T follicular helper cell (primary cell): ENCODE results near the gene NXT1.
"Not testable (repeated sequence)": the region's sequence is repeated elsewhere in the genome, so short reads cannot be mapped to it uniquely, and the experiment has no call there.

Source experiments
- DNase-seq: peaks from one replicate; pipeline ENCODE4 v3.0.0-alpha.2; 2020; ENCODE audit warnings: low read depth

NXT1 gene

DNA sequence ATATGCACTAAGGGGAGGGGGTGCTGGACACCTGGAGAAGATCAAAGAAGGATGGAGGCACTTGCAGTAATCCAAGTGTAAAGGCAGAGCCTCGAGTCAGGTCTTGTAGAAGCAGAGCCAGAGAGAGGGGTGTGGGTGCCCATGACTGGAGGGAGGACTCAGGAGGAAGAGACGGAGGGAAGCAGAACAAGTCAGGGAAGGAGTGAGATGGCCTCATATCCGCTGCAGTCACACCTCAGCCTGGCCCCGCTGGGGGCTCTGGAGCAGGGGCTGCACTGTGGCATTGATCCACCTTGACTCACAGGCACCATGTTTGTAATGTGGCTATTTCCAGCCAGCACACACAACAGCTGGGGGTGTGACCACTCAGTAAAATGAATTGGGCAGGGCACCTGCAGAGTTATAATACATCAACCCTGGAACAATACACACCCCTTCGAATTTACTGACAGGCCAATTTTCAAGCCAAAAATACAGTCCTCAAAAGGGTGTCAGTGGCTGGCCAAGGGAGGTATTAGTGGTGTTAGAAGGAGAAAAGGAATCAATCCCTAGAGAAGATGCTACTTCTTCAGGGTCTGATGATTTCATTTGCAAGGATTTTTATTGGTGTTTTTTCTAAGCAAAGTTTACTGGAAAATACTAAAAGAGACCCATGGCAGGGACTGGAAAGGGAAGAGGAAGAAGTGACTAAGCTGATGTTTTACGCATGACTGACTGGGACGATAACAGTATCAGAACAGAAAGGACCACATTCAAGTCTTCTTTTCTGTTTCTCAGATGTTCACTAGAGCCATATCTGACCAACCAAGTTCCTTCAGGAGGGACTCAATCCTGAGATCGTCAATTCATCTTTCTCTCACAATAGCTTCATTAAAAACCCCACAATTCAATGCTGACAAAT lies 18.9 kb upstream of the NXT1 start:
- no peak for DNase-seq

- no peak for DNase-seq
Measured at GRCh38 chr20:23332467-23332866, 18.1 kb upstream of the NXT1 start.

- no peak for DNase-seq
Measured at GRCh38 chr20:23334111-23334510, 16.5 kb upstream of the NXT1 start.

GRCh38 chr20:23335521-23335920 lies 15.1 kb upstream of the NXT1 start:
- no peak for DNase-seq

DNA sequence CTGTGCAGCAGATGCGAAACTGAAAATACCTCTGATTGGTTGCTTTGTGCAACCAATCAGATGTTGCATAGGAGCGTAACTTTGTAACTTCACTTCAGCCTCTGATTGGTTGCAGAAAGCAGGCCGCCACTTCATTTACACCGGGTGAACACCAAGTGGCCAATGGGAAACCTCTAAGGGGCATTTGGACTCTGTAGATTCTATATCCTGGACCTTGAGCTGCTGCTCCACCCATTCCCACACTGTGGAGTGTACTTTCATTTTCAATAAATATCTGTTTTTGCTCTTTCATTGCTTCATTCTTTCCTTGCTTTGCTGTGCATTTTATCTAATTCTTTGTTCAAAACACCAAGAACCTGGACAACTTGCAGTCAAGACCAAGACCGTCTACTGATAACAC lies 14.1 kb upstream of the NXT1 start:
- no peak for DNase-seq

DNA sequence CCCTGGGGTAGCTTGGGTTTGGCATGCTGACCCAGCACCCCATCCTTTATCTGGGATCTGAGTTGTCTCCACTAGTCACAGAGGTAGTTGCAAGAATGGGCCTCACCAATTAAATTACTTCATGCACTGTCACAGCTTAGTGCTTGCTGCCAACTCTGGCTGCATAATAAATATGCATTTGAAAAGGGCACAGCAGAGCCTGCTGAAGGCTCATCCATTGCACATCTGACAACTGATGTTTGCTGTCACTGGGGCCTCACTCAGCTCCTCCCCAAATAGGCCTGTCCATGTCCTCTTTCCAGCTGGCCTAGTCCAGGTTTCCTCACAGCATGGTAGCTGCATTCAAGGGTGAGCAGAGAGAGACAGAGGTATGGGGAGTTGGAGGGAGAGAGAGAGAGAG lies 13.3 kb upstream of the NXT1 start:
- DNase-seq, result no peak

DNA sequence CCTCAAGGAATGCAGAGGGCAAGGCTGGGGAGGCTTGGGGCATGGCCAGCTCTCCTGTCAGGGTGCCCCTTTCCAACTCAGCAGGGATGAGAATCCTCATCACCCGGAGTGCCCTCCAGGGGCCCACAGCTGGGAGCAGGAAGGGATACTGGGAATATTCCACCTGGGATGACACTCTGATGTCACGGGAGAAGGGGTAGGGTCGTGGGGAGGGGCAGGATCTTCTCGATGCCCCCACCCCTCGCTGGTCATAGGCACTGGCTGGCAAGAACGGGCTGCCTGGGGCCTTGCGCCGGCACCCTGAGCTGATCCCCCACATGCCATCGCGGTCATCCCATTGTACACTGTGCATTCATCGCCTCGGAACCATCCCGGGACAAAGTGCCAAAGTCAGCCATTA lies 10.6 kb upstream of the NXT1 start:
- DNase-seq, result no peak

DNA sequence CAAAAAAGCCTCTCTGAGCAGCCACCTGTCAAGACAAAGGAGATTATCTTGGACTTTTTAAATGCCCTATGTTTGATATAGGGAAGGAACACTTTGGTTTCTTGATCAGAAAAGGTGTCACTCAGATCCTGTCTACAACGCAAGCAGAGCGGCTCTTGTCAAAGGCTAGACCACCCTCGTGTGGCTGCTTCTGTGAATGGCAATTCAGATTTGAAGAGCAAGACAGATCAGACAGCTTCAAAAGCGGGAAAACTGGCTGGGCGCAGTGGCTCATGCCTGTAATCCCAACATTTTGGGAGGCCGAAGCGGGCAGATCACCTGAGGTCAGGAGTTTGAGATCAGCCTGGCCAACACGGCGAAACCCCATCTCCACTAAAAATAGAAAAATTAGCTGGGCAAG lies 10.1 kb upstream of the NXT1 start:
- DNase-seq, result no peak

- DNase-seq, result no peak
Measured at GRCh38 chr20:23341073-23341472, 9.5 kb upstream of the NXT1 start.

- DNase-seq, result no peak
Measured at GRCh38 chr20:23343590-23343989, 7.0 kb upstream of the NXT1 start.

DNA sequence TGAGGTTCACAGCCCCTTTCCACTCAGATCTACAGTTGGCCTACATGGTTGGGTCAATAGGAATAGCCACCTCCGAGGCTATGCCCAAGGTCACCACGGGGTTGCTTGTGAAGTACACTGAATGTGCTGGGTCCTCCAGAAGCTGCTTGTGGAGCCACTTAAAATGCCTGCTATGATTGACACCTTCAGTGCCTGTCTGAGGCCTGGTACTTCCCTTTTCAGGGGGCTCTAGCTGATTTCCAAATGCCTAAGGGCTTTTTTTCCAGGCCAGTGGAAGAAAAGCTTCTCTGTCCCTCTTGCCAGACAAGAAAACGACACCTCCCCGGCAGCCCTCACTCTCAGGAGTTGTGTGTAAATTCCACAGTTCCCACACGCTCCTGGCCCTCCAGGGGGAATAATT lies 6.3 kb upstream of the NXT1 start:
- no peak for DNase-seq

DNA sequence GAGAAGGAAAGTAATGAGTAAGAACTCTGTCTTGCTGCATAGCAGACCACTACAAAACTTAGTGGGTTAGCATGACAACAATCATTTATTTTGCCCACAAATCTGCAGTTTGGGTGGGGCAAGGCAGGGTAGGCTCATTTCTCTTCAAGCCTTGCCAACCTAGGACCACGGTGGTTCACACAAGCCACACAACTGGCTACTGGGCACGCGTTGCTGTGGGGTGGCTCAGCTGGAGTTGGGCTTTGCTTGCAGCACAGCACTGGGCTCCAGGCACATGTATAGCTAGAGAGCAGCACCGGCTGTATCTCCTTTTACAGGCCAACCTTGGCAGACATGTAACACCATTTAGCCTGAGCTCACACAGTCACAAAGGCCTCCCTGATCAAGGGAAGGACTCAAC lies 4.6 kb upstream of the NXT1 start:
- DNase-seq, result no peak

DNA sequence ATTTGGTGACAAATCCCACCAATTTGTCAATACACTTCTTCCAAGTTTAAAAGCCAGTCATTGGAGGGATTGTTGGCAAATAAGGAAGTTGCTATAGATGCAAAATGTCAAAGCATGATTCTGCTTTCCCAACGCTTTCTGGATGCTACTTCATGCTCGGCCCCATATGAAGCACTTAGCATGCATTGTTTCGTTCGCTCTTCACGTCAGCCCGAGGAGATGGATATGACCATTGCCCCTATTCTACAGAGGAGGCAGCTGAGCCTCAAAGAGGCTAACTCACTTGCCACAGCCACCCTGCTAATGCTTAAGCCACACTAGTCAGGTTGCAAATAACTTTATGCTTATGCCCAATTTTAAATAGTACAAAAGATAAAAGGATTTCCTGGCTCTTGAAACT lies 2.8 kb upstream of the NXT1 start:
- no peak for DNase-seq

GRCh38 chr20:23348510-23348909 lies 2.1 kb upstream of the NXT1 start:
- DNase-seq, result not testable (repeated sequence)

DNA sequence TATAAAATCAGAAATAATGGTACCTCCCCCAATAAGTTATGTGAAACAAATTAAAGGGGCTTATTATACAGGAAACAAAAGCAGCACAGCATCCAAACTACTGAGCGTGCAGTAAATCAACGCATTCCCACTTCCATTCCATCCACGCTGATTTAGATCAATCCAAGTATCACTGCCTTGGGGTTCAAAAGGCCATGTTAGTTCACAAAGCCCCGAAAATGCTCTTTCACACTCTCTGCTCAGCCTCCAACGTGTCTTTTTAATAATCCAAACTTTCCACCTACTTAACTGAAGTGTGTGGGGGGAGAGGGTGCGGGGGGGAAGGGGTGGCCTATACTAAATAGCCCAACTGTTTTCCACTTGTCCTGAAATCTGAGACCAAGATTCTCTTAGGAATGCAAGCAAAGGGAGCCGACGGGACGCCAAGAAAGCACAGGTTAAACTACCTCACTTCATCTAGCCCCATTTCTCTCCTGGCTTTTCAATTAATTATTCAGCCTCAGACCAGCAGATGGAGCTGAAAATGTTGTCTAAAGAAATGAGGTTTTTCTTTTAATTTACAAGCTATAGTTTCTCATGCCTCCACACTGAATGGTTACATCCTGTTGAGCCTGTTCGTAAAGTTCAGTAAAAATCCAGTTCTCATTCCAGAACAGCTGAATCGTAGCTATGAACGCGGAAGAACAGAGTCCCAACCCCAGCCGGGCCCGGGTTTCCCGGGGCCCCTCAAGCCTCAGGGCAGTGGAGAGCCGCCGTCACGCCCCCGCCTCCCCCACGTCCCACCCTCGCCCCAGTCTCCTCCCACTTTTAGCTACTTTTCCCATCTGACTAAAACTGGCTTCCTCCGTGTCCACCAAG lies 1.0 kb upstream of the NXT1 start:
- DNase-seq, result peak; percentile 70

DNA sequence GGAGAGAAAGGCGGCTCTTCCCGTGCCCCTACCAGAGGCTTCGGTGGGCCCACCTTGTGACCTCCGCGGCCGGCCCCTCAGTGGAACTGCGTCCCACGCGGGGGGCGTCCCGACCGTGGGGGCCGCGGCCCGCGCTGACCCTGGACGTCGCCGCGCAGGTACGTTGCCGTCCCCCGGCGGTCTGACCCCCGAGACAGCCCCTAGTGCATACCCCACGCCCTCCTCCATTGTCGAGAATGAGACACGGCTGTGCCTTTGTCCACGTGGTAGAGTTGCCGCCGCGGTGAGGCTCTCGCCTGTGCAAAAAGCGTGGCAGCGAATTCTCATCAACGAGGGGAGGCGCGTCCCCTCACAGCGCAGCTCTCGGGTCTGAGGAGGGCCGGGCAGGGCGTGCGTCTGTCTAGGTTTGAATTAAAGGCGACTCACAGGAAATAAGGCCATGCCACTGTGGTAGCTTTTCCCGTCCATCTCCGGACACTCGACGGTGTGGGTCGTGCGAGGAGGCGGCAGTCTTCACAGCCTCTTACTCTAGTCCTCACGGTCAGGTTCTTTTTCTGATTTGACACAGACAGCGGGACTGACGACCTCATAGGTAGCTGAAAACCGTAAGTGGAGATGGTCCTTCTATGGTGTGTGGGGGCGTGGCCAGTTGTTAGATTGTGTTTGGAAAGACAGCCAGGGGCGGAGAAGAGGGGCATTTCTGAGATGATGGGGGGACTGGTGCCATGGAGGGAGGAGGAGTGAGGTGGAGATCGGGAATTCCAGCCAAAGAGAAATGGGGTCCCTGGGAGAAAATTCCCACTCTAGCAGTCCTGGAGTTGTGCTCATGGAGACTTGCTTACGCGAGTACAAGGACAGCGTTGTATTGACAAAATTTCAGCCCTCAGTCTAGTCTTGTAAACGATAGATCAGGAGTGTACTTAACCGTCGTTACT lies 580 bp downstream of the NXT1 start:
- DNase-seq, result peak; percentile 55

GRCh38 chr20:23356203-23356602 lies 5.6 kb downstream of the NXT1 start:
- DNase-seq, result no peak

DNA sequence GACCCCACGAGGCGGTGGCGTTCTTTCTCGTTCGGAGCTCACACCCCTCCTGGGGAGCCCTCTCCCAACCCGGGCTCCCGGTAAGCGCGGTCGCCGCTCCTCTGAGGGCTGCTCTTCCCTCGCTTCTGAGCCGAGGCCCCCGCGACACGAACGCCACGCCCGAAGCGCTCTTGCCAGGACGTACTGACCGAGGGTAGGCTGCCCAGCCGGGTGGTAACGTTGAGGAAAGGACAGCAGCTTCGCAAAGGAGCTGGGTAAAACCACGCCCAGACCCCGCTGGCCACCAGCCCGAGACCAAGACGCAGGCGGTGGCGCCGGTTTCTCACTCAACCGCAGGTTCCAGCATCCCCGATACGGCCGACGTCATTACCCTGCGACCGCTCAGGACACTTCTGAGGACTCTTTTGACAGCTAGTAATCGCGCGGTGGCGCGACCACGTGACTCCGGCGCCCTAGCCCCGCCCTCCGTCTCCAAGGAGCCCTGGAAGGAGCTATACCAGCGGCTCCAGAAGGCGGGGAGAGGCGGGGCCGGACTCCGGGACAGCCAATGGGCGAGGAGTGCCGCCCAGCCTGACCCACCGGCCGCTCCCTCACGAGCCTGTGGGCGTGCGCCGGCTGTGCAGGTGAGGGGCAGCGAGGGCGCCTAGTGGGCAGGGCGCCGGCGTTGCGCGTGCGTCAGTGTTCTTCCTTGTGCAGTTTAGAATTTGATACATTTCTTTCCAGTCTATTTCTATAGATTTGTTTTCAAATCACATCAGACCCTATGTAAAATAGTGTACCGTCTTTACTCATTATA lies 7.4 kb downstream of the NXT1 start:
- peak; percentile 99 for DNase-seq

DNA sequence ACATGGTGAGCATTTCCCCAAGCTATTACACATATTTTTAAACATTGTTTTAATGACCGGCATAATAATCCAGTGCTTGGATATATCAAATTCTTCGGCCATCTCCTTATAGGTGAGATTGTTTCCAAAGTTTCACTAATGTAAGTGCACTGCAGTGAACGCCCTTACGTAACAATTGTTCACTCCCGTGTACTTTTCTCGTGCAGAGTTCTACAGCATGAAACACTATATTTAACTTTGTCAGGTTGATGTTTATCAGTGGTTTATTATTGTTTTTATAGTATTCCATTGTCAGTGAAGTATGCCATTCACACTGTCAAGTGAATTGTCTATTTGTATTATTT lies 7.9 kb downstream of the NXT1 start:
- DNase-seq, result no peak

- no peak for DNase-seq
Measured at GRCh38 chr20:23358923-23359593, 8.5 kb downstream of the NXT1 start.

DNA sequence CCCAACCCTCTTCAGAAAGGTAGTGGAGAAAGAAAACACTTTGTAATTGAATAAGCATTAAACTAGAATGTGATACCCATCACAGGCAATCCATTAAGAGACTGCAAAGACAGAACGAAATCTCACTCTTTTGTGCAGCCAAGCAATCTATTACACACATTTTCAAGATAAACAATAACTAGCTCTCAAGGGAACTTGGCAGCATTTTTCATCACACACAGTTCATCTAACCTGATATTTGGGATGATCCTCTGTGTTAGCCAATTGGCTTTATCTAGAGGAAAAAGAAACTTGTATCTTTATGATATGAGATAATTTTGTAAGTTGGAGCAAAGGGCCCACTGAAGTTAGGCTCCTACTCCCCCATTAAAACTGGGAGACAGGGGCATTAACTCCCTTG lies 9.9 kb downstream of the NXT1 start:
- no peak for DNase-seq
